GM13976 (cell line): ENCODE measurements around the gene VDAC2.

Source experiments
- DNase-seq: peaks from one replicate; pipeline ENCODE4 v3.0.0; 2012; ENCODE audit warnings: low spot score
- in situ Hi-C: fragments of 300-500 bp; cut with MboI; formaldehyde crosslinking; loops from one replicate; pipeline ENCODE4 v1.12.0; 2022; ENCODE audit warnings: low sequenced_read_pairs, mixed read lengths, inconsistent platforms; ENCODE audit not compliant: unreplicated experiment
- TF ChIP-seq, protein P1 (sequence below): IDR thresholded peaks from 2 replicates; pipeline ENCODE4 v1.5.1; 2012; ENCODE audit warnings: borderline replicate concordance, mild to moderate bottlenecking; ENCODE audit not compliant: insufficient read depth; ENCODE audit errors: extremely low read depth, missing control alignments, control extremely low read depth

Gene VDAC2

GRCh38 chr10:75247797-75248196 is 37.2 kb downstream of the VDAC2 start:
- DNase-seq = no peak
- in situ Hi-C loops = loop anchor here (25.0 kb wide), 2 partner anchors 485 to 985 kb away; no protein-coding TSS in a partner anchor
- TF ChIP-seq, protein P1, sequence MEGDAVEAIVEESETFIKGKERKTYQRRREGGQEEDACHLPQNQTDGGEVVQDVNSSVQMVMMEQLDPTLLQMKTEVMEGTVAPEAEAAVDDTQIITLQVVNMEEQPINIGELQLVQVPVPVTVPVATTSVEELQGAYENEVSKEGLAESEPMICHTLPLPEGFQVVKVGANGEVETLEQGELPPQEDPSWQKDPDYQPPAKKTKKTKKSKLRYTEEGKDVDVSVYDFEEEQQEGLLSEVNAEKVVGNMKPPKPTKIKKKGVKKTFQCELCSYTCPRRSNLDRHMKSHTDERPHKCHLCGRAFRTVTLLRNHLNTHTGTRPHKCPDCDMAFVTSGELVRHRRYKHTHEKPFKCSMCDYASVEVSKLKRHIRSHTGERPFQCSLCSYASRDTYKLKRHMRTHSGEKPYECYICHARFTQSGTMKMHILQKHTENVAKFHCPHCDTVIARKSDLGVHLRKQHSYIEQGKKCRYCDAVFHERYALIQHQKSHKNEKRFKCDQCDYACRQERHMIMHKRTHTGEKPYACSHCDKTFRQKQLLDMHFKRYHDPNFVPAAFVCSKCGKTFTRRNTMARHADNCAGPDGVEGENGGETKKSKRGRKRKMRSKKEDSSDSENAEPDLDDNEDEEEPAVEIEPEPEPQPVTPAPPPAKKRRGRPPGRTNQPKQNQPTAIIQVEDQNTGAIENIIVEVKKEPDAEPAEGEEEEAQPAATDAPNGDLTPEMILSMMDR = no peak

DNA sequence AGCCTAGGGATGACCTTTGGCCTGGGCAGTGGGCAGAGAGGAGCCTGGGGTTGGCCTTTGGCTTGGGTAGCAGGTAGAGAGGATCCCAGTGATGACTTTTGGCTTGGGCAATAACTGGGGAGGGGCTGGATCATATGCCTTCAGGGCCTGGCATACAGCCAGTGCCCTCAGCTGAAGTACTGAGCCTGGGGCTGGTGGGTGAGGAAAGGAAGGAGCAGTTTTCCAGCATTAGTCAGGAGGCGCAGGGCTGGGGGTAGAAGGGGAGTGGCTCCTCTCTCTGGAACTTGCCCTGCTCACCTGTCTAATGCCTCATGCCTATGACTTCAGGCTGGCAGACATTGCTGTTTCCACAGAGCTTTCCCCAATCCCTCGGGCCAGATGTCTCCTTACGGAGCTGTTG is 40.3 kb downstream of the VDAC2 start:
- DNase-seq = peak; percentile 6
- in situ Hi-C loops = no loop called here
- TF ChIP-seq, protein P1 = no peak

DNA sequence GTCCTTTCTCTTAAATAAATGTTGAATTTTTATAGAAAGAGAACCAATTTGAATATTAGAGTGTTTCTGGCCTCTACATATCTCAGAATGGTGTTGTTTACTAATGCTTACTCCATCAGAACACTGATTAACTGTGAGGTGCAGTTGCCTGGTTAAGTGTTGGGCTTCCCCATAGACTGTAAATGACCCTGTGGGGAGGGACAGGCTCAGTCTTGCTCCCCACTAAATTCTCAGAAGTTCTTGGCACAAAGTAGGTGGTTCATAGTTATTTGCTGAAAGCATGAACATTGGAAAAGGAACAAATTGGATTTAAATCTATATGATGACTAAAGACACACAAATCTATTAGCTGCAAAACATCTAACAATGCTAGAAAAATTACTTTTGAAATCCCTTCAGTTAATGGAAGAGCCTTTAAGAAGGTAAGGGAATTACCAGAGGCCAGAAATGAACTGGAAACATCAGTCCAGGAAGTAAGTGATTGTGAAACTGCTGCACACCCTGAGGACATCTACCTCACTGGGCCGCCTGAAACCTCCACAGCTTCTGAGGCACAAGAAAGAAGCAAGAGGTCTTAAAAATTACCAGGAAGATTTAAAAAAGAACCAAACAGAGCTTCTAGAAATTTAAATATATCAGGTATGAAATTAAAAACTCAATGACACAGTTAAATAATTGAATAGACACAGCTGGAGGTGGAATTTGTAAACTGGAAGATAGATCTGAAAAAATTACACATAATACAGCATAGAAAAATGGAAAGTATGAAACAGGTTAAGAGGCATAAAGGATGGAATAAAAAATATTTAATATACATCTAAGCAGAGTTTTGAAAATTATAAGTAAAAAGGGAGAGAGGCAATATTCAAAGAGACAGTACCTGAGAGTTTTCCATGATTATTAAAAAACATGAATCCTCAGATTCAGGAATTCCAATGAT is 43.0 kb downstream of the VDAC2 start:
- no peak for DNase-seq
- TF ChIP-seq, protein P1 = no peak
- in situ Hi-C loops = no loop called here

DNA sequence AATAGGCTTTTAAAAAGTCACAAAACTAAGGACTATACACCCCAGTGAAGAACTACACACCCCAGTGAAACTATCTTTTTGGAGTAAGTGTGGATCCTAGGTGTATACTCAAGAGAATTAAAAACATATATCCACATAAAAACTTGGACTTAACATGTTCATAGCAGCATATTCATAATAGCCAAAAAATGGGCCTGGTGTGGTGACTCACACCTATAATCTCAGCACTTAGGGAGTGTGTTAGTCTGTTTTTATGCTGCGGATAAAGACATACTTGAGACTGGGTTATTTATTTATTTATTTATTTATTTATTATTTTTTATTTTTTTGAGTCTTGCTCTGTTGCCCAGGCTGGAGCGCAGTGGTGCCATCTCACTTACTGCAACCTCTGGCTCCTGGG is 44.1 kb downstream of the VDAC2 start:
- TF ChIP-seq, protein P1 = no peak
- no peak for DNase-seq
- in situ Hi-C loops = no loop called here

DNA sequence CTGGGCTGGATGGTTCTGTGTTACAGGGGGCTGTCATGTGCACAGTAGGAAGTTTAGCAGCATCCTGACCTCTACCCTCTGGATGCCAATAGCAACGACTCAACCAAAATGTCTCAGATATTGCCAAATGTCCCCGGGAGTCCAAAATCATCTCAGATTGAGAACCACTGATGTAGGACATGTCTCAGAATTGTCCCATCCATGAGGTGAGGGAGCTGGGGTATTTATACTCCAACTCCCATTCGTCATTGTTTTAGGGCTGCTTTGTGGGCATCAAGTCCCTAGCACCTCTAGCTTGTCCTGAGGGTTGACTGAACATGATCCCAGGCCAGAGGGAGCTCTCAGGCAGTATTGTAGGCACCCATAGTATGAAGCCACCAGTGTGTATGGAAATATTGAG is 50.4 kb downstream of the VDAC2 start:
- in situ Hi-C loops = no loop called here

DNA sequence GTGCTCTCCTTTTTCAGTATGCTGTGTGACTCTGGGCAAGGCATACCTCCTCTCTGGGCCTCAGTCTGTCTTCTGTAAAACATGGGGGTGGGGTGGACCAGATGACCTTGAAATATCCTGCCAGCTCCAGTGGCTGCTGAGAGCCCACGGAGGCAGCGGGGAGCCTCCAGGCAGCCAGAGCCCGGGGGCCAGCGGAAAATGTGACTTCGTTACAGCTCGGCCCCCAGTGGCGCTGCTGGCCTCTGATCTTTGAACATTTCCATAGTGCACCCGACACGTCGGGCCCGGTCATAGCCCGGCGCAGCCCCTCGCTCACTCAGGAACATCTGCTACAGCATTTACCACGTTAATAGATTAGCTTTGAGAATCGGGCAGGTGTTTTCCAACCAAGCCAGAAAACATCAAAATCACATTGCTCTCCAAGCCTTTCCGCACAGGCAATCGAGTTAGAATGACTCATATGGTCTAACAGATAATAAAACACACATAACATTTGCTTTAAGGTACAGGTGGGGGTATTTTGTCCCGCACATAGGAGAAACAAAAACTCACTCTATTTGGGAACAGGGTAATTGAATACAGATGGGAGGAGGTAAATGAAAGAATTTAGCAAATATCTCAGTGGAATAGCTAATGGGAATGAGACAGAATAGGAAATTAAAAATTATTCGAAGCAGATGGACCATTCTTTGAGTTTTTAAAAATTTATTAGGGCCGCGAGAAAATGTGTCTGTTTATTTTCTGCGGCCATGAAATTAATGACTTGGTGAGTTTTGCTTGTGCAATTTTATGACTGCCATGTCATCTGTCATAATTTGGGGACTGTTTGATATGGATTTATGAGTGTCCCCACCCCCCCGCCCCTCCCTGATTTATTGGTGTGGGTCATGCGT is 51.5 kb downstream of the VDAC2 start:
- TF ChIP-seq, protein P1 = no peak
- DNase-seq = no peak
- in situ Hi-C loops = no loop called here

More for the DNA sequence above, 50.4 kb downstream of the VDAC2 start:
- TF ChIP-seq, protein P1 = no peak
- DNase-seq = no peak
